Measurements from ENCODE around the gene NKAIN2. TPM values are rescaled to one million over a fixed set of nuclear protein-coding genes. Genes with fewer than 3 reads are reported as not detected.
A peak's percentile ranks its signal among the peaks of the same experiment; 100 is the strongest.
"Not testable (repeated sequence)": the region's sequence is repeated elsewhere in the genome, so short reads cannot be mapped to it uniquely, and the experiment has no call there.

The NKAIN2 gene
- total RNA-seq, 1 experiment from 2014 or later = not detected

GRCh38 chr6:124334359-124334758, 530.7 kb downstream of the NKAIN2 start:
- intact Hi-C loops (cut with micrococcal nuclease; ENCODE audit: unreplicated experiment) = loop anchor here (5.0 kb wide), 1 partner anchor 458 kb away; no protein-coding TSS in a partner anchor
- no peaks in the 10 kb centered on the region for H3K4me1 Mint-ChIP-seq (ENCODE audit: low read depth, unreplicated experiment)
- no peak overlapping the region for H3K4me3 Mint-ChIP-seq (ENCODE audit: low read depth, unreplicated experiment)
- H3K27me3 Mint-ChIP-seq (ENCODE audit: unreplicated experiment) = no peaks in the 10 kb centered on the region
- peak; percentile 17 for DNase-seq
- CTCF ChIA-PET = interaction anchor here (0.7 kb wide), 1 partner anchor 519 kb away, joined by 3 read pairs; no protein-coding TSS in a partner anchor
- no TSS peak for BruUV-seq (replicated peaks)
- no peak for TF ChIP-seq CTCF (IDR thresholded peaks at IDR 0.05; ENCODE audit: unreplicated experiment)
- no peaks in the 10 kb centered on the region for H3K9me3 Mint-ChIP-seq (ENCODE audit: low read depth, unreplicated experiment)
- H3K27ac Mint-ChIP-seq (ENCODE audit: unreplicated experiment) = no peak overlapping the region
- no peaks in the 10 kb centered on the region for H3K36me3 Mint-ChIP-seq (ENCODE audit: insufficient read depth, unreplicated experiment)

- no peaks in the 10 kb centered on the region for H3K9me3 Mint-ChIP-seq (ENCODE audit: low read depth, unreplicated experiment)
- intact Hi-C loops (cut with micrococcal nuclease; ENCODE audit: unreplicated experiment) = no loop called here
- DNase-seq = no peak
- BruUV-seq (replicated peaks) = no TSS peak
- H3K27me3 Mint-ChIP-seq (ENCODE audit: unreplicated experiment) = no peaks in the 10 kb centered on the region
- no peak overlapping the region for H3K4me3 Mint-ChIP-seq (ENCODE audit: low read depth, unreplicated experiment)
- H3K27ac Mint-ChIP-seq (ENCODE audit: unreplicated experiment) = no peak overlapping the region
- no peaks in the 10 kb centered on the region for H3K4me1 Mint-ChIP-seq (ENCODE audit: low read depth, unreplicated experiment)
- CTCF ChIA-PET = no interaction called here
- no peaks in the 10 kb centered on the region for H3K36me3 Mint-ChIP-seq (ENCODE audit: insufficient read depth, unreplicated experiment)
- no peak for TF ChIP-seq CTCF (IDR thresholded peaks at IDR 0.05; ENCODE audit: unreplicated experiment)
Observed at GRCh38 chr6:124339610-124340334, 536.1 kb downstream of the NKAIN2 start.

GRCh38 chr6:124348339-124348738, 544.7 kb downstream of the NKAIN2 start:
- not testable (repeated sequence) for H3K27ac Mint-ChIP-seq (ENCODE audit: unreplicated experiment); H3K4me3 Mint-ChIP-seq (ENCODE audit: low read depth, unreplicated experiment)

GRCh38 chr6:124355146-124355545, 551.5 kb downstream of the NKAIN2 start:
- Mint-ChIP-seq H3K4me3 (ENCODE audit: low read depth, unreplicated experiment) (no peak overlapping the region), H3K9me3 (ENCODE audit: low read depth, unreplicated experiment) (no peaks in the 10 kb centered on the region), H3K4me1 (ENCODE audit: low read depth, unreplicated experiment) (no peaks in the 10 kb centered on the region), H3K36me3 (ENCODE audit: insufficient read depth, unreplicated experiment) (no peaks in the 10 kb centered on the region), H3K27ac (ENCODE audit: unreplicated experiment) (no peak overlapping the region), H3K27me3 (ENCODE audit: unreplicated experiment) (no peaks in the 10 kb centered on the region)
- no peak for TF ChIP-seq CTCF (IDR thresholded peaks at IDR 0.05; ENCODE audit: unreplicated experiment)
- intact Hi-C loops (cut with micrococcal nuclease; ENCODE audit: unreplicated experiment) = no loop called here
- no peak for DNase-seq
- BruUV-seq (replicated peaks) = no TSS peak
- CTCF ChIA-PET = no interaction called here

More at GRCh38 chr6:124348339-124348738, 544.7 kb downstream of the NKAIN2 start:
- BruUV-seq (replicated peaks); H3K4me1 Mint-ChIP-seq (ENCODE audit: low read depth, unreplicated experiment); CTCF ChIA-PET; intact Hi-C loops (cut with micrococcal nuclease; ENCODE audit: unreplicated experiment); H3K27me3 Mint-ChIP-seq (ENCODE audit: unreplicated experiment); H3K36me3 Mint-ChIP-seq (ENCODE audit: insufficient read depth, unreplicated experiment); DNase-seq; H3K9me3 Mint-ChIP-seq (ENCODE audit: low read depth, unreplicated experiment): not testable (repeated sequence)

- Mint-ChIP-seq H3K36me3 (ENCODE audit: insufficient read depth, unreplicated experiment) (no peaks in the 10 kb centered on the region), H3K9me3 (ENCODE audit: low read depth, unreplicated experiment) (no peaks in the 10 kb centered on the region), H3K27me3 (ENCODE audit: unreplicated experiment) (no peaks in the 10 kb centered on the region), H3K4me3 (ENCODE audit: low read depth, unreplicated experiment) (no peak overlapping the region), H3K27ac (ENCODE audit: unreplicated experiment) (no peak overlapping the region), H3K4me1 (ENCODE audit: low read depth, unreplicated experiment) (no peaks in the 10 kb centered on the region)
- no TSS peak for BruUV-seq (replicated peaks)
- no peak for DNase-seq
- intact Hi-C loops (cut with micrococcal nuclease; ENCODE audit: unreplicated experiment) = no loop called here
- no peak for TF ChIP-seq CTCF (IDR thresholded peaks at IDR 0.05; ENCODE audit: unreplicated experiment)
- CTCF ChIA-PET = no interaction called here
Observed at GRCh38 chr6:124356276-124356810, 552.7 kb downstream of the NKAIN2 start.

Measured in Calu3 (cell line).